RWPE2 (cell line): ENCODE measurements around the gene TRIM44.

Experiments
- ATAC-seq: fragments of 200-7000 bp; cut with Tn5 transposase; 3 replicates; pipeline ENCODE4 v1.9.1; 2021; ENCODE audit warnings: low read depth
- DNase-seq: peaks from one replicate; pipeline ENCODE4 v3.0.0-alpha.2; 2020; ENCODE audit warnings: low spot score
- H3K27ac ChIP-seq: fragments of 450-650 bp; 2 replicates; pipeline ENCODE4 v1.5.1; 2017; ENCODE audit warnings: mild to moderate bottlenecking; ENCODE audit not compliant: poor library complexity, severe bottlenecking
- H3K27me3 ChIP-seq: fragments of 250-450 bp; sonication (Bioruptor Pico); 2 replicates; pipeline ENCODE4 v1.5.1; 2021; ENCODE audit warnings: mild to moderate bottlenecking, moderate library complexity; ENCODE audit not compliant: insufficient read depth, poor library complexity, severe bottlenecking
- H3K36me3 ChIP-seq: fragments of 250-450 bp; sonication (Bioruptor Pico); 2 replicates; pipeline ENCODE4 v1.5.1; 2020; ENCODE audit warnings: low read depth, mild to moderate bottlenecking, moderate library complexity
- H3K4me1 ChIP-seq: fragments of 250-450 bp; sonication (Bioruptor Pico); 2 replicates; pipeline ENCODE4 v1.5.1; 2021; ENCODE audit warnings: mild to moderate bottlenecking, moderate library complexity; ENCODE audit not compliant: insufficient read depth, poor library complexity, severe bottlenecking
- H3K4me3 ChIP-seq: fragments of 250-450 bp; sonication (Bioruptor Pico); 2 replicates; pipeline ENCODE4 v1.5.1; 2021; ENCODE audit warnings: mild to moderate bottlenecking, moderate library complexity; ENCODE audit not compliant: severe bottlenecking
- H3K9me3 ChIP-seq: fragments of 250-450 bp; sonication (Bioruptor Pico); 2 replicates; pipeline ENCODE4 v1.5.1; 2021; ENCODE audit warnings: mild to moderate bottlenecking, moderate library complexity; ENCODE audit not compliant: severe bottlenecking
- CTCF ChIP-seq: fragments of 450-650 bp; IDR thresholded peaks from one replicate; pipeline ENCODE4 v1.5.1; 2017; ENCODE audit warnings: mild to moderate bottlenecking, moderate library complexity; ENCODE audit not compliant: poor library complexity, severe bottlenecking

TRIM44 gene

GRCh38 chr11:35641171-35641897 lies 21.2 kb upstream of the TRIM44 start:
- peaks cover 10% of the 10 kb centered on the region for H3K4me1 ChIP-seq
- no peaks in the 10 kb centered on the region for H3K9me3 ChIP-seq
- no peaks in the 10 kb centered on the region for H3K36me3 ChIP-seq
- H3K27me3 ChIP-seq, result no peaks in the 10 kb centered on the region
- ATAC-seq, result no peak
- TF ChIP-seq CTCF, result no peak
- H3K4me3 ChIP-seq, result no peak overlapping the region
- no peak overlapping the region for H3K27ac ChIP-seq
- no peak for DNase-seq

- Histone ChIP-seq H3K36me3 (no peaks in the 10 kb centered on the region), H3K27me3 (no peaks in the 10 kb centered on the region), H3K9me3 (no peaks in the 10 kb centered on the region), H3K4me1 (peaks cover 10% of the 10 kb centered on the region), H3K4me3 (no peak overlapping the region), H3K27ac (no peak overlapping the region)
- DNase-seq (no peak), ATAC-seq (no peak)
- TF ChIP-seq CTCF, result no peak
Observed at GRCh38 chr11:35641964-35642363, 20.6 kb upstream of the TRIM44 start.

- Histone ChIP-seq H3K27me3 (no peaks in the 10 kb centered on the region), H3K36me3 (no peaks in the 10 kb centered on the region), H3K27ac (no peak overlapping the region), H3K4me1 (no peaks in the 10 kb centered on the region), H3K9me3 (no peaks in the 10 kb centered on the region), H3K4me3 (no peak overlapping the region)
- DNase-seq, result no peak
- ATAC-seq, result no peak
- no peak for TF ChIP-seq CTCF
Observed at GRCh38 chr11:35647421-35648093, 15.0 kb upstream of the TRIM44 start.

- TF ChIP-seq CTCF, result no peak
- Histone ChIP-seq H3K27me3 (no peaks in the 10 kb centered on the region), H3K9me3 (no peaks in the 10 kb centered on the region), H3K4me3 (no peak overlapping the region), H3K4me1 (no peaks in the 10 kb centered on the region), H3K36me3 (no peaks in the 10 kb centered on the region), H3K27ac (no peak overlapping the region)
- no peak for DNase-seq
- ATAC-seq, result peak; percentile 25; the same call in 1 of the 3 replicates
Observed at GRCh38 chr11:35650006-35650405, 12.6 kb upstream of the TRIM44 start.

- H3K27ac ChIP-seq, result no peak overlapping the region
- H3K4me1 ChIP-seq, result no peaks in the 10 kb centered on the region
- no peaks in the 10 kb centered on the region for H3K9me3 ChIP-seq
- ATAC-seq (no peak), DNase-seq (no peak)
- H3K4me3 ChIP-seq, result no peak overlapping the region
- H3K27me3 ChIP-seq, result no peaks in the 10 kb centered on the region
- no peak for TF ChIP-seq CTCF
- H3K36me3 ChIP-seq, result no peaks in the 10 kb centered on the region
Observed at GRCh38 chr11:35650467-35650866, 12.1 kb upstream of the TRIM44 start.
